ENCODE measurements around the gene HNRNPF.
A peak's percentile ranks its signal among the peaks of the same experiment; 100 is the strongest.
"Not testable (repeated sequence)": the region's sequence is repeated elsewhere in the genome, so short reads cannot be mapped to it uniquely, and the experiment has no call there.

HNRNPF gene, protein sequence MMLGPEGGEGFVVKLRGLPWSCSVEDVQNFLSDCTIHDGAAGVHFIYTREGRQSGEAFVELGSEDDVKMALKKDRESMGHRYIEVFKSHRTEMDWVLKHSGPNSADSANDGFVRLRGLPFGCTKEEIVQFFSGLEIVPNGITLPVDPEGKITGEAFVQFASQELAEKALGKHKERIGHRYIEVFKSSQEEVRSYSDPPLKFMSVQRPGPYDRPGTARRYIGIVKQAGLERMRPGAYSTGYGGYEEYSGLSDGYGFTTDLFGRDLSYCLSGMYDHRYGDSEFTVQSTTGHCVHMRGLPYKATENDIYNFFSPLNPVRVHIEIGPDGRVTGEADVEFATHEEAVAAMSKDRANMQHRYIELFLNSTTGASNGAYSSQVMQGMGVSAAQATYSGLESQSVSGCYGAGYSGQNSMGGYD

DNA sequence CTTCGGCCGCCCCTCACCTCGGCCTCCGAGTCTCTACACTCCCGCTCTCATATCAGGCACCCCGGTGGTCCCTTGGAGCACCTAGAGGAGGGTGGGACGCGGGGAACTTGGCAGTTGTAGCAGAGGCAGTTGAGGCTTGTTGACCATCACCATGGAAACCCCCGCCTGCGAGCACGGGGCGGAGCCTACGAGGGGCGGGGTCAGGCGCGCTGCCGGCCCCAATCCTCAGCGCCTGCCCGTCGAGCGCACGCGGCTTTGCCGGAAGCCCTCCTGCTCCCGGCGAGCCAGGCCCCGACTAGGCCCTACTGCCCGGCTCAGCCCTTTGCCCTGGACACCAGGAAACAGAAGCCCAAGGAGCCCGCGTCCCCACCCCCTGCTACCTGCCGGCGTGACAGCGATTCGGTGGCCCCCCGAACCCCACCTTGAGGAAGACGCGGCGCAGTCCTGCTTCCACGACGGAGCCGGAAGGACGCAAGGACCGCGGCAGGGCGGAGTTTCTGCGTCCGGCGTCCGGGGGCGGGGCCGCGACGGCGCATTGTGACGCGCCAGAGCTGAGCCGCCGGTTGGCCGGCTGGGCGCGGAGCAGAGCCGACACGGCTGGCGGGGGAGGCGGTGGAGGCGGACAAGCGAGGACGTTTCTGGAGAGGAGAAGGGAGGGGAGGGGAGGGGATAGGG lies at the start of gene HNRNPF:
Gene HNRNPF (minus strand): TSS at position 477 of the 675 bp plus-strand sequence. CDS start 21,302 bp downstream, outside the sequence.
- peak; percentile 97 for DNase-seq (ENCODE audit: low spot score)

- no peak for DNase-seq (ENCODE audit: low spot score)
Measured at GRCh38 chr10:43458227-43458626, 49.2 kb upstream of the HNRNPF start.

GRCh38 chr10:43456561-43456960 lies 47.6 kb upstream of the HNRNPF start:
- DNase-seq (ENCODE audit: low spot score) = not testable (repeated sequence)

GRCh38 chr10:43454025-43454424 lies 45.0 kb upstream of the HNRNPF start:
- not testable (repeated sequence) for DNase-seq (ENCODE audit: low spot score)

DNA sequence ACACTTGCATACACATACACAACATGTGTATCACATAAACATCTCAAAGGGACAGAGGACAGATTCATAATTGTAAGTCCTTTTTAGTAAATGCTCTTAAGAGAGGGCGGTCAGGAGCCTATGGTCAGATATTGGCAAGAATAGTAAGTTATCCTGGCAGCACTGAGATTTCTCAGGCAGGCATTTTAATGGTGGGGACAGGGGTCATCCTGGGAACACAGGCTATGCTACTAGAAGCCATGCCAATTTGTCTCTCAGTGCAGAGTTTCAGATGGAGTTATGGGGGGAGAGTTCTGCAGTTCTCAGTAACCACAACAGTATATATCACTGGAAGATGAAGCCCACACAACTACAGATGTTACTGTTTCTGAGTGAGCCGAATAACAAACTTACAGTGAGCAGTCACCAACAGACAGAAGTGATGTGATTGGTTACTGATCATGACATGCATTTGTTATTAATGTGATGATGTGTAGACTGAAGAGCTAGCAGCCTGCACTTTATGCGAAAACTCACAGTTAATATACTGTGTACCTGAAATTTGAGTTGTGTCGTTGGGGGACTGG lies 44.4 kb upstream of the HNRNPF start:
- no peak for DNase-seq (ENCODE audit: low spot score)

- DNase-seq (ENCODE audit: low spot score) = no peak
Measured at GRCh38 chr10:43452356-43452914, 43.4 kb upstream of the HNRNPF start.

DNA sequence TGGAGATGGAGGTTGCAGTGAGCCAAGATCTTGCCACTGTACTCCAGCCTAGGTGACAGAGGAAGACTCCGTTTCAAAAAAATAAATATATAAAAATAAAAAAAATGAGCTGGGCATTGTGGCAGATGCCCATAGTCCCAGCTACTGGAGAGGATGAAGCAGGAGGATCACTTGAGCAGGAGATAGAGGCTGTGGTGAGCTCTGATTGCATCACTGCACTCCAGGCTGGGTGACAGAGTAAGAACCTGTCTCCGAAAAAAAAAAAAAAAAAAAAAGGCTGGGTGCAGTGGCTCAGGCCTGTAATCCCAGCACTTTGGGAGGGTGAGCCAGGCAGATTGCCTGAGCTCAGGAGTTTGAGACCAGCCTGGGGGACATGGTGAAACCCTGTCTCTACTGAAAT lies 39.8 kb upstream of the HNRNPF start:
- DNase-seq (ENCODE audit: low spot score) = no peak

GRCh38 chr10:43446219-43447017 lies 37.4 kb upstream of the HNRNPF start:
- DNase-seq (ENCODE audit: low spot score) = not testable (repeated sequence)

- no peak for DNase-seq (ENCODE audit: low spot score)
Measured at GRCh38 chr10:43444897-43445466, 36.0 kb upstream of the HNRNPF start.

DNA sequence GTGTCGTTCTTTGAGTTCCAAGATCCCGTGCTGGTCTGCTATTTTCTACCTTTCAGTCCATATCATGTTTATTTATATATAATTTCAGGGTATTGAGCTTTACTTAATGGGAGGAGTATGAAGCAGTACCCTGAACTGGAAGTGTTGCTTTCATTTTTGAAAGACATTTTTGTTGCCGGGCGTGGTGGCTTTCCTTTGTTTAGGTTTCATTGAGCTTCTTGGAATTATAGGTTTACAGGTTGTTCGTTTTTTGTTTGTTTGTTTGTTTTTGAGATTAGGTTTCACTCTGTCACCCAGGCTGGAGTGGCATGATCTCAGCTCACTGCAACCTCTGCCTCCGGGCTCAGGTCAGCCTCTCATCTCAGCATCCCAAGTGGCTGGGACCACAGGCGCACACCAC lies 35.3 kb upstream of the HNRNPF start:
- no peak for DNase-seq (ENCODE audit: low spot score)

- no peak for DNase-seq (ENCODE audit: low spot score)
Measured at GRCh38 chr10:43440463-43441134, 31.6 kb upstream of the HNRNPF start.

DNA sequence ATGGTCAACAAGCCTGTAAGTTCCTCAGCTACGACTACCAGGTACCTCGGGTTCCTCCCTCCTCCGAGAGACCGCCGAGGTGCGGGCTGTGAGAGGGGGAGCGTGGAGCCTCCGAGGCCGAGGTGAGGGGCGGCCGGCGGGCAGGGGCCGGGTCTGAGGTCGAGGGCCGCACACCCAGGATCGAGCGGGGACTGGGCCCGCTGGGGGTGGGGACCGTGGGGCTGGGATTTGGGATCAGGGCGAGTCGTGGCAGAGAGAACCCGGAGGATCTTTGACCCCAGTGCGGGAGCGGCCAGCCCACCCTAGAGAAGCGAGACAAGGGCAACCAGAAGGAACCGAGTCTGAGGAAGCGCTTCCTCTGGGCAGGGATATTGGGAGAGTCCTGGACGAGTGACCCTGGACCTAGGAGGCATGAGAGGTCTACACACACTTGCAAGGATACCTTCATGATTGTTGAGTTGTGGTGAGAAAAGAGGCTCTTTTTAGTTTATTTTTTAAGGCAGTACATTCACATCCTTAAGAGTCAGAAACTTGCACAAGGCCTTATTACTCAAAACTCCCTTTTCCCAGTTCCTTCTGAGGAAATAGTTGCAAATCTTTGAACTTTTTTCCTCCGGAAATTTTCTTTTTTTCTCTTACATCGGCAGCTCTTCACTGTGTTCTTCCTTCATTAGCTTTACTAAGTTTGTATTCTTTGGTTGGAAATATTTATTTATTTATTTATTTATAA lies 28.3 kb upstream of the HNRNPF start:
- DNase-seq (ENCODE audit: low spot score) = no peak

- peak; percentile 97 for DNase-seq (ENCODE audit: low spot score)
Measured at GRCh38 chr10:43436291-43437140, 27.5 kb upstream of the HNRNPF start, which contains the start of gene ZNF487. TSS of gene ZNF487 (plus strand) at chr10:43437111. CDS start at chr10:43475814, 38,703 bp downstream.

DNA sequence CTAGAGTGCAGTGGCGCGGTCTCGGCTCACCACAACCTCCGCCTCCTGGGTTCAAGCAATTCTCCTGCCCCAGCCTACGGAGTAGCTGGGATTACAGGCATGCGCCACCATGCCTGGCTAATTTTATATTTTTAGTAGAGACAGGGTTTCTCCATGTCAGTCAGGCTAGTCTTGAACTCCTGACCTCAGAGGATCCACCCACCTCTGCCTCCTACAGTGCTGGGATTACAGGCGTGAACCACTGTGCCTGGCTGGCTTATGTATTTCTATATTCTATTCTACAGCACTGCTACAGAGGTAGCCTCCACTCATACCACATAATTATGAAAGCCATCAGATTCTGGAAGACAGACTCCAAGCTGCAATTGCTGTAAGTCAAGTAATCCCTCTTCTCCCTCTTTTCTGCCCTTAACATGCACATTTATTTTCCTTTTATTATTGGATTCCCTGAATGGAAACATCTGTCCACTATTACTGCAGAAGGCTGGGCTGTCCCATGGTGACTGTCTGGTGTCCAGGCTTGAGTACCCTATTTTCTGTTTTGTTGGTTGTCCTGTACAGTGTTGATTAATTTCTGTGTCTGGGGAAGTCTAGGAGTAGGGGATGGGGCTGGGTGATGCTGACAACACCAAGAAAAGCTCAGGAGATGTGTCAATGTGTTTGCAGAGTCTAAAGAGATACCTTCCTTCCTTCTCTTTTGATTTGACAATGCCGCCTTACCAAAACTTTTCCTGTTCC lies 22.1 kb upstream of the HNRNPF start:
- no peak for DNase-seq (ENCODE audit: low spot score)

GRCh38 chr10:43427166-43427825 lies 18.3 kb upstream of the HNRNPF start:
- DNase-seq (ENCODE audit: low spot score) = no peak

DNA sequence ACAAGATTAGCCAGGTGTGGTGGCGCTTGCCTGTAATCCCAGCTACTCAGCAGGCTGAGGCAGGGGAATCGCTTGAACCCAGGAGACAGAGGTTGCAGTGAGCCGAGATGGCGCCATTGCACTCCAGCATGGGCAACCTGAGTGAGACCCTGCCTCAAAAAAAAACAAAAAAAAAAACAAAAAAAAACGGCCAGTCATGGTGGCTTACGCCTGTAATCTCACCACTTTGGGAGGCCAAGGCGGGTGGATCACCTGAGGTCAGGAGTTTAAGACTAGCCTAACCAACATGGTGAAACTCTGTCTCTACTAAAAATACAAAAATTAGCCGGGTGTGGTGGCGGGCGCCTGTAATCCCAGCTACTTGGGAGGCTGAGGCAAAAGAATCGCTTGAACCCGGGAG lies 17.5 kb upstream of the HNRNPF start:
- not testable (repeated sequence) for DNase-seq (ENCODE audit: low spot score)

DNA sequence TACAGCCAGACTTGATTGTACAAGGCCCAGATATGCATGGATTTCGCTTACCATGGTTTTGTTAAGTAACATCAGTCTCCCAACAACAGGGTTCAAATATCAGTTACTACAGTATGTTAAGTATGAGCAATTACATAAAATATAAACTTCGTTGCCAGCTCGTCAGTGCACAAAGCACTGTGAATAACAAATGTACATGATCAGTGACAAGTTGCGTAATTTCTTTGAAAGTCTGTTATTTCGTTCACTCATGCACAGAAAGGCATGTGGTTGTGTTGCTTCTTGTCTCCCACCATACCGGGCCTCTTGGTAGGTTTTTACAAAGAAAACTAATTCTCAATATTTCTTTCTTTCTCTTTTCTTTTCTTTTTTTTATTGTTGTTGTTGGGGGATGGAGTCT lies 15.4 kb upstream of the HNRNPF start:
- no peak for DNase-seq (ENCODE audit: low spot score)

- not testable (repeated sequence) for DNase-seq (ENCODE audit: low spot score)
Measured at GRCh38 chr10:43421944-43422343, 13.0 kb upstream of the HNRNPF start.
